HEK293 (cell line): ENCODE measurements around the gene LCN2.

Source experiments
- CTCF ChIA-PET: fragments of 350-600 bp; formaldehyde crosslinking; extraction: SDS; loops from one replicate; lab custom pipeline; 2021; ENCODE audit warnings: antibody characterized with exemption; lab: Yijun Ruan, JAX
- POLR2A ChIA-PET: fragments of 300-600 bp; formaldehyde crosslinking; extraction: SDS; loops from one replicate; lab custom pipeline; 2020; ENCODE audit warnings: antibody characterized with exemption, inconsistent platforms; lab: Yijun Ruan, JAX
- H3K27ac ChIP-seq: fragments of 200-500 bp; sonication (Bioruptor generic); 2 replicates; pipeline ENCODE4 v1.5.1; 2014; ENCODE audit warnings: low read depth, low read length, control low read depth, inconsistent platforms; ENCODE audit errors: extremely low read depth
- H3K36me3 ChIP-seq, 2 experiments: fragments of 200-500 bp in 1 of 2; sonication (Bioruptor generic) in 1 of 2; 1 replicate in 1 of 2; 2 replicates in 1 of 2; pipeline ENCODE4 v1.5.1; 2014 to 2017; ENCODE audit warnings: inconsistent platforms in 2 of 2, low read length in 2 of 2; ENCODE audit not compliant: control insufficient read depth in 2 of 2, insufficient read depth in 1 of 2
- H3K4me1 ChIP-seq: fragments of 200-500 bp; sonication (Bioruptor generic); 2 replicates; pipeline ENCODE4 v1.5.1; 2014; ENCODE audit warnings: mild to moderate bottlenecking, low read length, inconsistent platforms; ENCODE audit not compliant: control insufficient read depth, insufficient read depth
- H3K4me3 ChIP-seq: 2 replicates; pipeline ENCODE4 v1.5.1; 2011; ENCODE audit warnings: low read depth, mild to moderate bottlenecking, control low read depth, low read length, moderate library complexity
- H3K9me3 ChIP-seq: fragments of 200-500 bp; sonication (Bioruptor generic); 2 replicates; pipeline ENCODE4 v1.5.1; 2014; ENCODE audit warnings: low read depth, low read length, inconsistent platforms; ENCODE audit not compliant: control insufficient read depth, insufficient read depth
- BCL11A ChIP-seq: fragments of 450-650 bp; formaldehyde crosslinking; IDR thresholded peaks from 2 replicates; pipeline ENCODE4 v1.5.1; 2016; ENCODE audit warnings: low read depth, missing biosample characterization, missing genetic modification characterization
- EGR2 ChIP-seq: fragments of 450-650 bp; formaldehyde crosslinking; IDR thresholded peaks from 2 replicates; pipeline ENCODE4 v1.5.1; 2016; ENCODE audit warnings: low read depth, missing biosample characterization, missing genetic modification characterization
- GLIS1 ChIP-seq: fragments of 450-650 bp; formaldehyde crosslinking; IDR thresholded peaks from 2 replicates; pipeline ENCODE4 v1.5.1; 2016; ENCODE audit warnings: missing biosample characterization, missing genetic modification characterization
- GLIS2 ChIP-seq: fragments of 450-650 bp; formaldehyde crosslinking; IDR thresholded peaks from 2 replicates; pipeline ENCODE4 v1.5.1; 2016; ENCODE audit warnings: missing biosample characterization, missing genetic modification characterization
- OSR2 ChIP-seq: fragments of 450-650 bp; formaldehyde crosslinking; IDR thresholded peaks from 2 replicates; pipeline ENCODE4 v1.5.1; 2016; ENCODE audit warnings: missing biosample characterization, missing genetic modification characterization
- PRDM1 ChIP-seq: fragments of 450-650 bp; formaldehyde crosslinking; IDR thresholded peaks from 2 replicates; pipeline ENCODE4; 2016; ENCODE audit warnings: missing biosample characterization, missing genetic modification characterization
- SCRT1 ChIP-seq: fragments of 450-650 bp; formaldehyde crosslinking; IDR thresholded peaks from 2 replicates; pipeline ENCODE4 v1.5.1; 2016; ENCODE audit warnings: missing biosample characterization, missing genetic modification characterization, borderline replicate concordance
- ZBTB17 ChIP-seq: fragments of 450-650 bp; formaldehyde crosslinking; IDR thresholded peaks from 2 replicates; pipeline ENCODE4 v1.5.1; 2016; ENCODE audit warnings: missing biosample characterization, missing genetic modification characterization
- ZBTB48 ChIP-seq: fragments of 450-650 bp; formaldehyde crosslinking; IDR thresholded peaks from 2 replicates; pipeline ENCODE4 v1.5.1; 2016; ENCODE audit warnings: missing biosample characterization, missing genetic modification characterization
- ZFHX2 ChIP-seq: fragments of 450-650 bp; formaldehyde crosslinking; conservative IDR thresholded peaks from 2 replicates; pipeline ENCODE4 v1.5.1; 2016; ENCODE audit warnings: missing biosample characterization, missing genetic modification characterization
- ZIC2 ChIP-seq: fragments of 450-650 bp; formaldehyde crosslinking; IDR thresholded peaks from 2 replicates; pipeline ENCODE4 v1.5.1; 2016; ENCODE audit warnings: missing biosample characterization, missing genetic modification characterization
- ZNF157 ChIP-seq: fragments of 450-650 bp; formaldehyde crosslinking; IDR thresholded peaks from 2 replicates; pipeline ENCODE4 v1.5.1; 2016; ENCODE audit warnings: missing biosample characterization, missing genetic modification characterization
- ZNF2 ChIP-seq: fragments of 450-650 bp; formaldehyde crosslinking; IDR thresholded peaks from 2 replicates; pipeline ENCODE4 v1.5.1; 2016; ENCODE audit warnings: missing biosample characterization, missing genetic modification characterization
- ZNF239 ChIP-seq: fragments of 450-650 bp; formaldehyde crosslinking; IDR thresholded peaks from 2 replicates; pipeline ENCODE4 v1.5.1; 2016; ENCODE audit warnings: missing biosample characterization, missing genetic modification characterization
- ZNF513 ChIP-seq: fragments of 450-650 bp; IDR thresholded peaks from 2 replicates; pipeline ENCODE4 v1.5.1; 2018; ENCODE audit warnings: missing biosample characterization, missing genetic modification characterization
- ZNF561 ChIP-seq: fragments of 450-650 bp; IDR thresholded peaks from 2 replicates; pipeline ENCODE4 v1.5.1; 2018; ENCODE audit warnings: missing biosample characterization, missing genetic modification characterization, borderline replicate concordance
- ZNF610 ChIP-seq: fragments of 450-650 bp; formaldehyde crosslinking; IDR thresholded peaks from 2 replicates; pipeline ENCODE4 v1.5.1; 2016; ENCODE audit warnings: missing biosample characterization, missing genetic modification characterization, borderline replicate concordance
- ZNF629 ChIP-seq: fragments of 450-650 bp; formaldehyde crosslinking; IDR thresholded peaks from 2 replicates; pipeline ENCODE4 v1.5.1; 2017; ENCODE audit warnings: missing biosample characterization, missing genetic modification characterization
- ZNF660 ChIP-seq: fragments of 450-650 bp; IDR thresholded peaks from 2 replicates; pipeline ENCODE4 v1.5.1; 2018; ENCODE audit warnings: missing biosample characterization, mild to moderate bottlenecking, missing genetic modification characterization
- ZNF76 ChIP-seq: fragments of 450-650 bp; formaldehyde crosslinking; IDR thresholded peaks from 2 replicates; pipeline ENCODE4; 2016; ENCODE audit warnings: low read depth, missing biosample characterization, missing genetic modification characterization, borderline replicate concordance
- ZNF792 ChIP-seq: fragments of 450-650 bp; formaldehyde crosslinking; IDR thresholded peaks from 2 replicates; pipeline ENCODE4 v1.5.1; 2016; ENCODE audit warnings: missing biosample characterization, missing genetic modification characterization
- TF ChIP-seq, protein P1 (sequence below): fragments of 450-650 bp; formaldehyde crosslinking; IDR thresholded peaks from 2 replicates; pipeline ENCODE4 v1.5.1; 2017; ENCODE audit warnings: missing biosample characterization, missing genetic modification characterization
- TF ChIP-seq, protein P2 (sequence below): fragments of 450-650 bp; formaldehyde crosslinking; IDR thresholded peaks from 2 replicates; pipeline ENCODE4 v1.5.1; 2016; ENCODE audit warnings: missing biosample characterization, missing genetic modification characterization
- TF ChIP-seq, protein P3 (sequence below): fragments of 450-650 bp; formaldehyde crosslinking; IDR thresholded peaks from 2 replicates; pipeline ENCODE4 v1.5.1; 2016; ENCODE audit warnings: missing biosample characterization, missing genetic modification characterization

The LCN2 gene

GRCh38 chr9:128125580-128126354 lies 23.5 kb upstream of the LCN2 start:
- POLR2A ChIA-PET: interaction anchor here (0.5 to 1.4 kb wide), 3 partner anchors 34 to 308 kb away, joined by 3 to 5 read pairs (median 4); partner anchors contain the start of genes BBLN and NAIF1
- Histone ChIP-seq H3K9me3 (no peaks in the 10 kb centered on the region), H3K4me1 (no peaks in the 10 kb centered on the region), H3K36me3 (peaks cover 0 to 48% of the 10 kb centered on the region in 2 experiments; a peak in 2 of 3 replicates), H3K27ac (no peak overlapping the region), H3K4me3 (no peak overlapping the region)
- TF ChIP-seq SCRT1 (tag by site-specific recombination): no peak
- no peak for TF ChIP-seq ZNF792 (tag by site-specific recombination)
- peak; percentile 95 for TF ChIP-seq GLIS1 (tag by site-specific recombination)
- TF ChIP-seq ZIC2 (tag by site-specific recombination): peak; percentile 68
- TF ChIP-seq, protein P1, sequence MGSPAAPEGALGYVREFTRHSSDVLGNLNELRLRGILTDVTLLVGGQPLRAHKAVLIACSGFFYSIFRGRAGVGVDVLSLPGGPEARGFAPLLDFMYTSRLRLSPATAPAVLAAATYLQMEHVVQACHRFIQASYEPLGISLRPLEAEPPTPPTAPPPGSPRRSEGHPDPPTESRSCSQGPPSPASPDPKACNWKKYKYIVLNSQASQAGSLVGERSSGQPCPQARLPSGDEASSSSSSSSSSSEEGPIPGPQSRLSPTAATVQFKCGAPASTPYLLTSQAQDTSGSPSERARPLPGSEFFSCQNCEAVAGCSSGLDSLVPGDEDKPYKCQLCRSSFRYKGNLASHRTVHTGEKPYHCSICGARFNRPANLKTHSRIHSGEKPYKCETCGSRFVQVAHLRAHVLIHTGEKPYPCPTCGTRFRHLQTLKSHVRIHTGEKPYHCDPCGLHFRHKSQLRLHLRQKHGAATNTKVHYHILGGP (tag by site-specific recombination): no peak
- TF ChIP-seq OSR2 (tag by site-specific recombination): no peak
- TF ChIP-seq, protein P2, sequence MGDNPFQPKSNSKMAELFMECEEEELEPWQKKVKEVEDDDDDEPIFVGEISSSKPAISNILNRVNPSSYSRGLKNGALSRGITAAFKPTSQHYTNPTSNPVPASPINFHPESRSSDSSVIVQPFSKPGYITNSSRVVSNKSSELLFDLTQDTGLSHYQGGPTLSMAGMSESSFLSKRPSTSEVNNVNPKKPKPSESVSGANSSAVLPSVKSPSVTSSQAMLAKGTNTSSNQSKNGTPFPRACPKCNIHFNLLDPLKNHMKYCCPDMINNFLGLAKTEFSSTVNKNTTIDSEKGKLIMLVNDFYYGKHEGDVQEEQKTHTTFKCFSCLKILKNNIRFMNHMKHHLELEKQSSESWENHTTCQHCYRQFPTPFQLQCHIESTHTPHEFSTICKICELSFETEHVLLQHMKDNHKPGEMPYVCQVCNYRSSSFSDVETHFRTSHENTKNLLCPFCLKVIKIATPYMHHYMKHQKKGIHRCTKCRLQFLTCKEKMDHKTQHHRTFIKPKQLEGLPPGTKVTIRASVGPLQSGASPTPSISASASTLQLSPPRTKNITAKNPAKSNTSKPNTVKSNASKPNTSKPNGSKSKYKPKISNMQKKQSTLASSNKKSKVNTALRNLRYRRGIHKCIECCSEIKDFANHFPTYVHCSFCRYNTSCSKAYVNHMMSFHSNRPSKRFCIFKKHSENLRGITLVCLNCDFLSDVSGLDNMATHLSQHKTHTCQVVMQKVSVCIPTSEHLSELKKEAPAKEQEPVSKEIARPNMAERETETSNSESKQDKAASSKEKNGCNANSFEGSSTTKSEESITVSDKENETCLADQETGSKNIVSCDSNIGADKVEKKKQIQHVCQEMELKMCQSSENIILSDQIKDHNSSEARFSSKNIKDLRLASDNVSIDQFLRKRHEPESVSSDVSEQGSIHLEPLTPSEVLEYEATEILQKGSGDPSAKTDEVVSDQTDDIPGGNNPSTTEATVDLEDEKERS (tag by site-specific recombination): no peak
- TF ChIP-seq, protein P3, sequence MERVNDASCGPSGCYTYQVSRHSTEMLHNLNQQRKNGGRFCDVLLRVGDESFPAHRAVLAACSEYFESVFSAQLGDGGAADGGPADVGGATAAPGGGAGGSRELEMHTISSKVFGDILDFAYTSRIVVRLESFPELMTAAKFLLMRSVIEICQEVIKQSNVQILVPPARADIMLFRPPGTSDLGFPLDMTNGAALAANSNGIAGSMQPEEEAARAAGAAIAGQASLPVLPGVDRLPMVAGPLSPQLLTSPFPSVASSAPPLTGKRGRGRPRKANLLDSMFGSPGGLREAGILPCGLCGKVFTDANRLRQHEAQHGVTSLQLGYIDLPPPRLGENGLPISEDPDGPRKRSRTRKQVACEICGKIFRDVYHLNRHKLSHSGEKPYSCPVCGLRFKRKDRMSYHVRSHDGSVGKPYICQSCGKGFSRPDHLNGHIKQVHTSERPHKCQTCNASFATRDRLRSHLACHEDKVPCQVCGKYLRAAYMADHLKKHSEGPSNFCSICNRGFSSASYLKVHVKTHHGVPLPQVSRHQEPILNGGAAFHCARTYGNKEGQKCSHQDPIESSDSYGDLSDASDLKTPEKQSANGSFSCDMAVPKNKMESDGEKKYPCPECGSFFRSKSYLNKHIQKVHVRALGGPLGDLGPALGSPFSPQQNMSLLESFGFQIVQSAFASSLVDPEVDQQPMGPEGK (tag by site-specific recombination): 0 out of 2 replicates have a peak, but pooled peaks have one; percentile 29
- 0 out of 2 replicates have a peak, but pooled peaks have one; percentile 10 for TF ChIP-seq ZBTB48 (tag by site-specific recombination)
- TF ChIP-seq GLIS2 (tag by site-specific recombination): peak; percentile 48; the same call in 1 of the 2 replicates
- no peak for TF ChIP-seq PRDM1 (tag by site-specific recombination)
- no peak for TF ChIP-seq ZBTB17 (tag by site-specific recombination)
- no peak for TF ChIP-seq BCL11A (tag by site-specific recombination)
- no peak for TF ChIP-seq ZNF157 (tag by site-specific recombination)
- no peak for TF ChIP-seq ZNF610
- peak; percentile 30; the same call in 1 of the 2 replicates for TF ChIP-seq EGR2
- TF ChIP-seq ZNF239 (tag by site-specific recombination): no peak
- TF ChIP-seq ZFHX2 (tag by site-specific recombination): peak; percentile 49
- CTCF ChIA-PET: interaction anchor here (0.5 to 2.7 kb wide), 17 partner anchors 8 to 216 kb away, joined by 3 to 29 read pairs (median 5); partner anchors contain the start of gene CIZ1

DNA sequence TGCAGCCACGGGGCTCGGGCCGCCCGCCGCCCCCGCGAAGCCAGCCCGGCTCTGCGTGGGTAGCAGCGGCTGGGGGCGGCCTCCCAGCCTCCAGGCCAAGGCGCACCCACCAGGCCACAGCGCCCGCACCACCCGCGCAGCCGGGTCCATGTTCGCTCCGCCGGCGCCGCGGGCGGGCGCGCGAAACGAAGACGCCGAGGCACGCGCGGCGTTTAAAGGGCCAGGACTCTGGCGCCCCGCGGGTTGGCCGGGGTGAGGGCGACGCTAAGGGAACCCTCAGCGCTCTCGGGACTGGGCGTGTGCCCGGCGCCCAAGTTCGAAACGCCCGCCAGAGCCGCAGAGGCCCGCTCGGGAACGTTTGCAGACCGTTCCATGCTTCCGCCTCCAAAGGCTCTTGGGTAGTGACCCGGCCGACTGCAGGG lies 21.7 kb upstream of the LCN2 start, which contains the start of gene PTGES2:
PTGES2 (minus strand) TSS at position 162 of the 422 bp plus-strand sequence; CDS start at position 150, 12 bp downstream.
- Histone ChIP-seq H3K27ac (peak within 1 kb of the TSS; percentile 85), H3K9me3 (no peaks in the 10 kb centered on the region), H3K4me3 (peak within 1 kb of the TSS; percentile 83), H3K36me3 (peaks cover 0 to 32% of the 10 kb centered on the region in 2 experiments; a peak in 2 of 3 replicates), H3K4me1 (no peaks in the 10 kb centered on the region)
- CTCF ChIA-PET: interaction anchor here (0.7 kb wide), 1 partner anchor 91 kb away, joined by 3 read pairs; no protein-coding TSS in a partner anchor
- POLR2A ChIA-PET: interaction anchor here (1.6 to 1.9 kb wide), 3 partner anchors 10 to 148 kb away, joined by 4 to 13 read pairs (median 7); partner anchors contain the start of genes GOLGA2, NAIF1 and SWI5
- TF ChIP-seq GLIS1 (tag by site-specific recombination): peak; percentile 35
- TF ChIP-seq ZNF561 (tag by site-specific recombination): peak; percentile 51; the same call in 1 of the 2 replicates
- TF ChIP-seq ZNF513 (tag by site-specific recombination): peak; percentile 60
- 0 out of 2 replicates have a peak, but pooled peaks have one; percentile 33 for TF ChIP-seq ZNF660 (tag by site-specific recombination)
- TF ChIP-seq ZNF792 (tag by site-specific recombination): no peak
- TF ChIP-seq ZNF2 (tag by site-specific recombination): peak; percentile 64; the same call in 1 of the 2 replicates
- 0 out of 2 replicates have a peak, but pooled peaks have one; percentile 44 for TF ChIP-seq ZNF629 (tag by site-specific recombination)
- TF ChIP-seq ZIC2 (tag by site-specific recombination): peak; percentile 51; the same call in 1 of the 2 replicates
- TF ChIP-seq ZNF76 (tag by site-specific recombination): peak; percentile 82
